ENCODE measurements around the gene CDC45. TPM values are rescaled to one million over a fixed set of nuclear protein-coding genes. Genes with fewer than 3 reads are reported as not detected.

The CDC45 gene
- total RNA-seq, 1 donor from 2014 or later: 3.1 TPM

- Histone ChIP-seq H3K27me3 (ENCODE audit: control insufficient read depth in 3 of 3, insufficient read depth in 3 of 3, low read length in 3 of 3) (peaks cover 0 to 4% (median under 1%) of the 10 kb centered on the region in 3 donors), H3K4me1 (ENCODE audit: control insufficient read depth in 3 of 3, insufficient read depth in 3 of 3, low read length in 3 of 3) (no peaks in the 10 kb centered on the region), H3K9me3 (ENCODE audit: control insufficient read depth in 3 of 3, low read length in 3 of 3) (no peaks in the 10 kb centered on the region), H3K36me3 (ENCODE audit: control insufficient read depth in 3 of 3, insufficient read depth in 3 of 3, low read length in 3 of 3) (no peaks in the 10 kb centered on the region), H3K27ac (ENCODE audit: low read depth, low read length) (no peak overlapping the region), H3K4me3 (ENCODE audit: low read length in 3 of 3) (no peak overlapping the region), H3K9ac (ENCODE audit: low read depth in 1 of 3, low read length in 3 of 3) (no peak overlapping the region)
Measured at GRCh38 chr22:19549428-19549827, 69.7 kb downstream of the CDC45 start.

GRCh38 chr22:19550382-19550781, 70.7 kb downstream of the CDC45 start:
- Histone ChIP-seq H3K9ac (ENCODE audit: low read depth in 1 of 3, low read length in 3 of 3) (no peak overlapping the region), H3K9me3 (ENCODE audit: control insufficient read depth in 3 of 3, low read length in 3 of 3) (no peaks in the 10 kb centered on the region), H3K27ac (ENCODE audit: low read depth, low read length) (no peak overlapping the region), H3K4me1 (ENCODE audit: control insufficient read depth in 3 of 3, insufficient read depth in 3 of 3, low read length in 3 of 3) (no peaks in the 10 kb centered on the region), H3K27me3 (ENCODE audit: control insufficient read depth in 3 of 3, insufficient read depth in 3 of 3, low read length in 3 of 3) (peaks cover 0 to 2% (median 0%) of the 10 kb centered on the region in 3 donors), H3K36me3 (ENCODE audit: control insufficient read depth in 3 of 3, insufficient read depth in 3 of 3, low read length in 3 of 3) (no peaks in the 10 kb centered on the region), H3K4me3 (ENCODE audit: low read length in 3 of 3) (no peak overlapping the region)

- Histone ChIP-seq H3K4me1 (ENCODE audit: control insufficient read depth in 3 of 3, insufficient read depth in 3 of 3, low read length in 3 of 3) (no peaks in the 10 kb centered on the region), H3K27me3 (ENCODE audit: control insufficient read depth in 3 of 3, insufficient read depth in 3 of 3, low read length in 3 of 3) (peaks cover 0 to 7% (median 5%) of the 10 kb centered on the region in 3 donors), H3K27ac (ENCODE audit: low read depth, low read length) (no peak overlapping the region), H3K4me3 (ENCODE audit: low read length in 3 of 3) (no peak overlapping the region), H3K36me3 (ENCODE audit: control insufficient read depth in 3 of 3, insufficient read depth in 3 of 3, low read length in 3 of 3) (no peaks in the 10 kb centered on the region), H3K9ac (ENCODE audit: low read depth in 1 of 3, low read length in 3 of 3) (no peak overlapping the region), H3K9me3 (ENCODE audit: control insufficient read depth in 3 of 3, low read length in 3 of 3) (no peaks in the 10 kb centered on the region)
Measured at GRCh38 chr22:19553201-19553600, 73.5 kb downstream of the CDC45 start.

GRCh38 chr22:19554834-19555404, 75.2 kb downstream of the CDC45 start:
- H3K9me3 ChIP-seq (ENCODE audit: control insufficient read depth in 3 of 3, low read length in 3 of 3): no peaks in the 10 kb centered on the region

GRCh38 chr22:19555651-19556050, 75.9 kb downstream of the CDC45 start:
- Histone ChIP-seq H3K27ac (ENCODE audit: low read depth, low read length) (no peak overlapping the region), H3K36me3 (ENCODE audit: control insufficient read depth in 3 of 3, insufficient read depth in 3 of 3, low read length in 3 of 3) (no peaks in the 10 kb centered on the region), H3K27me3 (ENCODE audit: control insufficient read depth in 3 of 3, insufficient read depth in 3 of 3, low read length in 3 of 3) (peaks cover 0 to 8% (median 4%) of the 10 kb centered on the region in 3 donors), H3K9ac (ENCODE audit: low read depth in 1 of 3, low read length in 3 of 3) (no peak overlapping the region), H3K9me3 (ENCODE audit: control insufficient read depth in 3 of 3, low read length in 3 of 3) (no peaks in the 10 kb centered on the region), H3K4me3 (ENCODE audit: low read length in 3 of 3) (no peak overlapping the region), H3K4me1 (ENCODE audit: control insufficient read depth in 3 of 3, insufficient read depth in 3 of 3, low read length in 3 of 3) (no peaks in the 10 kb centered on the region)

More at GRCh38 chr22:19554834-19555404, 75.2 kb downstream of the CDC45 start:
- Histone ChIP-seq H3K27me3 (ENCODE audit: control insufficient read depth in 3 of 3, insufficient read depth in 3 of 3, low read length in 3 of 3) (peaks cover 0 to 8% (median 4%) of the 10 kb centered on the region in 3 donors), H3K4me1 (ENCODE audit: control insufficient read depth in 3 of 3, insufficient read depth in 3 of 3, low read length in 3 of 3) (no peaks in the 10 kb centered on the region), H3K36me3 (ENCODE audit: control insufficient read depth in 3 of 3, insufficient read depth in 3 of 3, low read length in 3 of 3) (no peaks in the 10 kb centered on the region), H3K4me3 (ENCODE audit: low read length in 3 of 3) (no peak overlapping the region), H3K27ac (ENCODE audit: low read depth, low read length) (no peak overlapping the region), H3K9ac (ENCODE audit: low read depth in 1 of 3, low read length in 3 of 3) (no peak overlapping the region)

- Histone ChIP-seq H3K9ac (ENCODE audit: low read depth in 1 of 3, low read length in 3 of 3) (no peak overlapping the region), H3K27me3 (ENCODE audit: control insufficient read depth in 3 of 3, insufficient read depth in 3 of 3, low read length in 3 of 3) (peaks cover 0 to 8% (median 4%) of the 10 kb centered on the region in 3 donors), H3K27ac (ENCODE audit: low read depth, low read length) (no peak overlapping the region), H3K4me3 (ENCODE audit: low read length in 3 of 3) (no peak overlapping the region), H3K36me3 (ENCODE audit: control insufficient read depth in 3 of 3, insufficient read depth in 3 of 3, low read length in 3 of 3) (no peaks in the 10 kb centered on the region), H3K9me3 (ENCODE audit: control insufficient read depth in 3 of 3, low read length in 3 of 3) (no peaks in the 10 kb centered on the region), H3K4me1 (ENCODE audit: control insufficient read depth in 3 of 3, insufficient read depth in 3 of 3, low read length in 3 of 3) (no peaks in the 10 kb centered on the region)
Measured at GRCh38 chr22:19556963-19557545, 77.3 kb downstream of the CDC45 start.

- Histone ChIP-seq H3K4me1 (ENCODE audit: control insufficient read depth in 3 of 3, insufficient read depth in 3 of 3, low read length in 3 of 3) (no peaks in the 10 kb centered on the region), H3K36me3 (ENCODE audit: control insufficient read depth in 3 of 3, insufficient read depth in 3 of 3, low read length in 3 of 3) (no peaks in the 10 kb centered on the region), H3K4me3 (ENCODE audit: low read length in 3 of 3) (no peak overlapping the region), H3K9me3 (ENCODE audit: control insufficient read depth in 3 of 3, low read length in 3 of 3) (no peaks in the 10 kb centered on the region), H3K9ac (ENCODE audit: low read depth in 1 of 3, low read length in 3 of 3) (no peak overlapping the region), H3K27ac (ENCODE audit: low read depth, low read length) (no peak overlapping the region), H3K27me3 (ENCODE audit: control insufficient read depth in 3 of 3, insufficient read depth in 3 of 3, low read length in 3 of 3) (peaks cover 0 to 8% (median 4%) of the 10 kb centered on the region in 3 donors)
Measured at GRCh38 chr22:19559324-19559811, 79.6 kb downstream of the CDC45 start.

- Histone ChIP-seq H3K9ac (ENCODE audit: low read depth in 1 of 3, low read length in 3 of 3) (no peak overlapping the region), H3K27ac (ENCODE audit: low read depth, low read length) (no peak overlapping the region), H3K27me3 (ENCODE audit: control insufficient read depth in 3 of 3, insufficient read depth in 3 of 3, low read length in 3 of 3) (peaks cover 0 to 8% (median 4%) of the 10 kb centered on the region in 3 donors), H3K36me3 (ENCODE audit: control insufficient read depth in 3 of 3, insufficient read depth in 3 of 3, low read length in 3 of 3) (no peaks in the 10 kb centered on the region), H3K9me3 (ENCODE audit: control insufficient read depth in 3 of 3, low read length in 3 of 3) (no peaks in the 10 kb centered on the region), H3K4me3 (ENCODE audit: low read length in 3 of 3) (no peak overlapping the region), H3K4me1 (ENCODE audit: control insufficient read depth in 3 of 3, insufficient read depth in 3 of 3, low read length in 3 of 3) (no peaks in the 10 kb centered on the region)
Measured at GRCh38 chr22:19559956-19560355, 80.2 kb downstream of the CDC45 start.

- H3K36me3 ChIP-seq (ENCODE audit: control insufficient read depth in 3 of 3, insufficient read depth in 3 of 3, low read length in 3 of 3): no peaks in the 10 kb centered on the region
- H3K4me3 ChIP-seq (ENCODE audit: low read length in 3 of 3): no peak overlapping the region
- no peaks in the 10 kb centered on the region for H3K9me3 ChIP-seq (ENCODE audit: control insufficient read depth in 3 of 3, low read length in 3 of 3)
- no peaks in the 10 kb centered on the region for H3K27me3 ChIP-seq (ENCODE audit: control insufficient read depth in 3 of 3, insufficient read depth in 3 of 3, low read length in 3 of 3)
- peaks cover 2 to 26% (median 14%) of the 10 kb centered on the region in 3 donors for H3K4me1 ChIP-seq (ENCODE audit: control insufficient read depth in 3 of 3, insufficient read depth in 3 of 3, low read length in 3 of 3)
- H3K27ac ChIP-seq (ENCODE audit: low read depth, low read length): peak overlapping the region; percentile 66
- no peak overlapping the region for H3K9ac ChIP-seq (ENCODE audit: low read depth in 1 of 3, low read length in 3 of 3)
Measured at GRCh38 chr22:19565382-19566278, 85.9 kb downstream of the CDC45 start.
